HG02840 (cell line): ENCODE measurements around the gene CDADC1.

Experiments used
- ATAC-seq: cut with Tn5 transposase; IDR thresholded peaks from one replicate; pipeline ENCODE4 v1.9.1; 2021; ENCODE audit warnings: mild to moderate bottlenecking, moderate library complexity, moderate number of reproducible peaks; ENCODE audit not compliant: unreplicated experiment, low FRiP score

Gene CDADC1

DNA sequence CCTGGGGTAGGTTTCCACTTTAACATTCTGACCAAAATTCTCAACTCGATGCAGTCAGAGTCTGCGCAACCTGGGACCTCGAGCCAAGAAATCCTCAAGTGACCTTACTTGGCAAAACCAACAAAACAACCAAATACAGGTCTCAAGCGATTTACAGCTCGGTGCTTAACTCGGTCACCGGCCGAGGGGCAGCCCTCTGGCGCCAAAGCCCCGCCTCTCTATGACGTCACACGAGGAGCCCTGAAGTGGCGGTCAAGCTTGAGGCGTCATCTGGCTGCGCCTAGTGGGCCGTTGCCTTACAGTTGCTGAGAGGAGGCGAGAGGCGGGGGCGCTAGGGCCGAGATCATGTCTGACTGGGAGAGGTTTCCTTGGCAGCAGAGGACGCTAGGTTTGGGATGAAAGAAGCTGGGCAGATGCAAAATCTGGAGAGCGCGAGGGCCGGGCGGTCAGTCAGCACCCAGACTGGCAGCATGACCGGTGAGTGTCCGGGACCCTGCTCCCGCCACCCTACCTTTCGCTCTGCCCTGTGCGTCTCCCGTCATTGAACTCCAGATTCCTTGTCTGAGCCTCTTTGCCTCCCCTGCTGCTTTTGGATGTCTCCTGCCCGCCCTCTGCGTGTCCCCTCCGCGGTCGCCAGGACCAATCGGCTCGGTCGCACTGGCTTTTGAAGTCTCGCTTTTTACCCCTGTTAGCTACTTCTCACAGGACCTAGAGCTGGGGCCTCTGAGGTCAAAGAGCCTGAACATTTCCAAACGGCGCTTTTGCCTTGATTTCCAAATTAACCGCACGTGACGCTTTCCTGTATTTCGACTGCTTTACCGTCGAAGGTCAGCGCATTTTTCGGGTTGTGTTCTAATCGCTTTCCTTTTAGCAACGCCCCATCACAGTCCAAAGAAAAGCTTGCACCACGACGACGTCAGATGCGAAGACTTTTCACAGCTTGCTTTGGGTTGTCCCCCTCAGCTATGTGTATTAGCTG lies at the start of gene CDADC1:
Gene CDADC1, plus strand, starts transcription at position 283 of the 979 bp plus-strand sequence. Its CDS starts 113 bp downstream, at position 396.
- ATAC-seq: peak; percentile 91

- no peak for ATAC-seq
Observed at GRCh38 chr13:49206641-49207040, 41.1 kb upstream of the CDADC1 start.

DNA sequence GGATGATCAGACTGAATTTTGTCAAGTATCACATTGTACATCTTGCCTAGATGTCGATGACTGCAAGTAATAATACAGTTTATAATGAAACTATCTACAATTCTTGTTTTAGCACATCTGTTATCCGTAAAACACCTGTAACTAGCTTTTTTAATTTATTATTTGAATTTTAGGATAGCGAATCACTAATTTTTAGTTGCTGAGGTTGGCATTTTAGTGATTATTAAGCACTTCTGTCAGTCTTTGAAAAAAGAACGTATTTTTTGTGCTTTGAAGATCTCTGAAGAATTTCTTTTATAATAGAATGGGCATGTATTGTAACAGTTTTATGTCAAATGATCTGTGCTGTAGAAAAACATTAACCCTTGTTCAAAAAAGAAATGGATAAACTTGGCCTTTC lies 39.1 kb upstream of the CDADC1 start:
- no peak for ATAC-seq

- no peak for ATAC-seq
Observed at GRCh38 chr13:49210114-49210513, 37.6 kb upstream of the CDADC1 start.

DNA sequence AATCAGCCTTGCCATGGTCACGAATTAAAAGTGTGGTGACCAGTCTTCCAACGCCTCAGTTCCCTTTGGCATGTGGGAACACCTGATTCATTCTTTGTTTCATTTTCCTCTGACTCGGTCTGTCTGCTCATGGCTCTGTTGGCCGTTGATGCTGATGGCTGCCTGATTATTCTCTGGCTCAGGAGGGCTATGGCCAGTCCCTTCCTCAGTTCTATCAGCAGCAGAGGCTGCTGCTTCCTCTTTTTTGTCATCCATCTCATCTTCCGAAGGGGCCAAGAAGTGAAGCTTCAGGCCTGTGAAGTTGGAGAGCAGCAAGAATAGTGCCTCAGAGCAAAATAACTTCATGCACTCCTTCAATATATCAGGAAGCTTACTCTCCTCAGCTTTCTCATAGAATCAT lies 37.1 kb upstream of the CDADC1 start:
- no peak for ATAC-seq

- no peak for ATAC-seq
Observed at GRCh38 chr13:49213539-49213938, 34.2 kb upstream of the CDADC1 start.

GRCh38 chr13:49213997-49214916 lies 33.5 kb upstream of the CDADC1 start:
- no peak for ATAC-seq

DNA sequence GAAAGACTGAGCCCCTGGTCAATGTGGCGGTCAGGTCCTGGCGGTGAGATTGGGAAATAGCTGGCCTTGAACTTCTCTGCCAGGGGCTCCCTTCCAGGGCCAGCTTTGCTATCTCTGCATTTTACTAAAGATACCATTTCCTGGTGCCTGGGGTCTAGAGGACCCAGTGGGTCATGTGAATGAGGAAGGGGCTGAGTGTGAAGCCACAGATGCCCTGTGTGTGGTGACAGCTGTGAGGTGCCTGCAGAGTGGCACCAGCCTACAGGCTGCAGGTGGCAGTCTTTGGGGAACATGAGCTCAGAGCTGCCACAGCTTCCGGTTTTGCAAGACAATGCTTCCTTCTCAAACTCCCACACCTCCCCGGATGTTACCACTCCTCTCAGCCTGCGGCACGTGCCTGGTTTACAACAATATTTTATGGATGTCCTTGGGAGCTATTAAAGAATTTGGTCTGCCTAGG lies 32.8 kb upstream of the CDADC1 start:
- ATAC-seq: no peak

GRCh38 chr13:49216334-49216733 lies 31.4 kb upstream of the CDADC1 start:
- no peak for ATAC-seq

- no peak for ATAC-seq
Observed at GRCh38 chr13:49217962-49218492, 29.7 kb upstream of the CDADC1 start.

- ATAC-seq: no peak
Observed at GRCh38 chr13:49218493-49219051, 29.2 kb upstream of the CDADC1 start.

DNA sequence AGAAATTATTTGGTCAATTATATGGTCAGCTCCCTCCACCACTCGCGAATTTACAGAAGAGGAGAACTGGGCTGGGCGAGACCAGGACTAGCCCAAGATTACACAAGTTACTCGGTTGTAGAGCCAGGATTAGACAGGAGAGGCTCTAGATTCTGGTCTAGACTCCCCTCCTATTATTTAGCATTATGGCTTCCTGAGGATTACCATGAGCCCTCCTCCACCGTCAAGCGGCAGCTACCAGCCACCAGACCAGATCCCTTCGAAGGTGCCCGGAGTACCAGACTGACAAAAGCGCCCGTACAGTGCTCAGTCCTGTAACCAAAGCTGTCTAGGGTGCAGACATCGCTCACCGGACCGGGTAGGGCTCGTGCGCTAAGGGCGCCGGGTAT lies 28.1 kb upstream of the CDADC1 start:
- no peak for ATAC-seq

GRCh38 chr13:49220036-49220855 lies 27.5 kb upstream of the CDADC1 start, which contains the start of gene MLNR:
MLNR (plus strand) TSS chr13:49220338; CDS start chr13:49220338, 0 bp downstream.
- ATAC-seq: no peak

GRCh38 chr13:49220856-49221589 lies 26.7 kb upstream of the CDADC1 start:
- ATAC-seq: no peak

GRCh38 chr13:49221590-49221965 lies 26.1 kb upstream of the CDADC1 start:
- no peak for ATAC-seq

DNA sequence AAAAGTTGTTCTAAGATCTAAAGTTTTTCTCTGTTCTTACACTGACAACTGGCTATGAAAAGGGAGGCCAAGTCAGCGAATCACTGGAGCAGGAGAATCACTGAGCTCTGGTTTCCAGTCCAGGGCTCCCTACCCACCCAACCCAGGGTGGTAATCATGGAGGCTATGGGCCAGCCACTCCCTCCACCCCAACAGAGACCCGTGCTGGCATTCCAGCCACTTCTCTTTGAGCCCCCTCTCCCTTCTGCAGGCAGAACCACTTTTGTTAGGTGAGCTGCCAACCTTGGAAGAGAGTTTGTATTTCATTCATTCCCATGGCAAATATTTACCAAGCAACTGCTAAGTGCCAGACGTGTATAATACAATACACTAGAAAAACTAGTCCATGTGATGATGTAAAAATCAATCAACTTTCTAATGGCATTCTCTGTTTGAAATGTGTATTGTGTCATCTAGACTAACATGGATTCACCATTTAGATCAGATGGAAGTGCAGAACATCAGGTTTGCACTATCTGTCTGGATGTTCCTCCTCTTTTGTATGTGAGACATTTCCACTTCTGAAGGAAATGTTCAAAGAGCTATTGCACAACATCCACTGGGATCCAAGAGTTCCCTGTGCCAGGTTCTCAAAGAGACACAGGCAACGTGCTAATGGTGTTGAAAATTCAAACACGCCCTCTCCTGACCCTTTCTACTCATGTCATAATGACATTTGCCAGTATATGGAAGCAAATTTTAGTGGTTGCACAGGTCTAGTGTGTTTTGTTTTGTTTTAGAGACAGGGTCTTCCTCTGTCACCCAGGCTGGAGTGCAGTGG lies 22.3 kb upstream of the CDADC1 start:
- no peak for ATAC-seq

DNA sequence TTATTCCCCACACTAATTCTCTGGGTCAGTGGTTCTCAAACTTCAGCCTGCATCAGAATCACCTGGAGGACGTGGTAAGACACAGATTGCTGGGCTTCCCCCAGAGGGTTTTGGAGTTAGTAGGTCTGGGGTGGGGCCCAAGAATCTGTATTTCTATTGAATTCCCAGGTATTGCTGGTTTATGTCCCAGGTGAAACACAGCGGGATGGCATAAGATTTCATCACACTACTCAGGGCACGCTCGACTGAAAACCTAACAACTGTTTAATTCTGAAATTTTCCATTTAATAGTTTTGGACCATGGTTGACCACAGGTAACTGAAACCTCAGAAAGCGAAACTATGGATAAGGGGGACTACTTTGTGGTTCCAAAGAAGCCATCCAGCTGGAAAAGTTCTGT lies 21.1 kb upstream of the CDADC1 start:
- ATAC-seq: no peak

DNA sequence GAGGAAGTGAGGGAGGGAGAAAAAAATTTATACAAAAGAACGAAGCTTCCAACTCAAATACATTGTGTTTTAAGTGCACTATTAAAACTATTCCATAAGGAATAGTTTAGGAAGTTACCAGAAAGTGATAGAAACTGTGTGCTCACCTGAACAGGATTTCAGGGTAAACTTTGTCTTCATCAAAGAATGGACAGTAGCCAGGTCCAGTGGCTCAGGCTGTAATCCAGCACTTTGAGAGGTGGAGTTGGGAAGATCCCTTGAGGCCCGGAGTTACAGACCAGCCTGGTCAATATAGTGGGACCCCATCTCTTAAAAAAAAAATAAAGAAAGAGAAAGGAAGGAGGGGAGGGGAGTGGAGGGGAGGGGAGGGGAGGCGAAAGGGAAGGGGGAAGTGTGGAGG lies 13.0 kb upstream of the CDADC1 start:
- no peak for ATAC-seq
